Thyroid gland (tissue), 4 donors: Measurements from ENCODE around the gene TBL1XR1. TPM values are rescaled to one million over a fixed set of nuclear protein-coding genes. Genes with fewer than 3 reads are reported as not detected.

Source experiments
- DNase-seq, 2 donors: peaks; one replicate each; pipeline ENCODE4 v3.0.0-alpha.2; 2019
- H3K27ac ChIP-seq, 3 donors: fragments of 200-600 bp; sonication (generic); 1 replicate in 2 of 3; 2 replicates in 1 of 3; pipeline ENCODE4 v1.5.1; 2016 to 2019; ENCODE audit warnings: mild to moderate bottlenecking in 1 of 3, moderate library complexity in 1 of 3
- H3K27me3 ChIP-seq: fragments of 200-600 bp; sonication (generic); one replicate; pipeline ENCODE4 v1.5.1; 2019
- H3K36me3 ChIP-seq, 2 donors: fragments of 200-600 bp; sonication (generic); one replicate each; pipeline ENCODE4 v1.5.1; 2016 to 2019
- H3K4me1 ChIP-seq, 2 donors: fragments of 200-600 bp; sonication (generic); one replicate each; pipeline ENCODE4 v1.5.1; 2017 to 2019
- H3K4me3 ChIP-seq, 3 donors: fragments of 200-600 bp; sonication (generic); replicated peaks in 1 of 3; 1 replicate in 2 of 3; 2 replicates in 1 of 3; pipeline ENCODE4 v1.5.1; 2016; ENCODE audit warnings: mild to moderate bottlenecking in 1 of 3
- H3K9me3 ChIP-seq: fragments of 200-600 bp; sonication (generic); one replicate; pipeline ENCODE4 v1.5.1; 2017
- CTCF ChIP-seq, 6 experiments: fragments of 200-600 bp in 3 of 6; fragments of 450-650 bp in 3 of 6; sonication (generic) in 3 of 6; IDR thresholded peaks; one replicate each; pipeline ENCODE4 v1.5.1; 2016 to 2019; ENCODE audit warnings: antibody characterized with exemption in 6 of 6, mild to moderate bottlenecking in 2 of 6, inconsistent platforms in 1 of 6, moderate library complexity in 1 of 6
- POLR2A ChIP-seq, 2 donors: fragments of 450-650 bp; IDR thresholded peaks; one replicate each; pipeline ENCODE4 v1.6.1; 2017; ENCODE audit warnings: antibody characterized with exemption in 2 of 2, mild to moderate bottlenecking in 2 of 2, moderate library complexity in 1 of 2
- WGBS, 2 donors: methylation state at CpG; one replicate each; pipeline ENCODE4 v1.1.5; 2017; 5-methylcytosine and 5-hydroxymethylcytosine counted together
- intact Hi-C: fragments of 100-400 bp; cut with DNase I; formaldehyde crosslinking; loops from one replicate; pipeline ENCODE4 v1.15.1; 2023
- total RNA-seq, 4 donors: library from RNA; depleted of rRNA; stranded (reverse); fragments of >200 nt; gene quantifications; one replicate each; pipeline ENCODE4 v1.2.3, GENCODE V29; 2016

The TBL1XR1 gene
- total RNA-seq, 4 donors from 2014 or later = 164 to 239 (median 195) TPM

GRCh38 chr3:177079684-177080083 is 117.6 kb downstream of the TBL1XR1 start:
- TF ChIP-seq POLR2A (IDR thresholded peaks at IDR 0.05) = no peak
- TF ChIP-seq CTCF (IDR thresholded peaks at IDR 0.05) = no peak
- 95 to 98% methylated on average over 1 of the region's 1 CpG for WGBS, 2 donors
- intact Hi-C loops = loop anchor here (10.0 kb wide), 1 partner anchor 85 kb away; no protein-coding TSS in a partner anchor

GRCh38 chr3:177071496-177072156 is 125.7 kb downstream of the TBL1XR1 start:
- Histone ChIP-seq H3K27me3 (no peaks in the 10 kb centered on the region), H3K36me3 (no peaks in the 10 kb centered on the region), H3K27ac (no peak overlapping the region), H3K4me3 (no peak overlapping the region), H3K9me3 (no peaks in the 10 kb centered on the region), H3K4me1 (peaks cover 0 to 43% of the 10 kb centered on the region in 2 donors)
- no peak for DNase-seq
- WGBS, 2 donors = 89 to 93% methylated on average over 4 of the region's 4 CpGs
- intact Hi-C loops = loop anchor here (10.0 kb wide), 1 partner anchor 93 kb away; no protein-coding TSS in a partner anchor
- TF ChIP-seq CTCF (IDR thresholded peaks at IDR 0.05) (no peak), POLR2A (IDR thresholded peaks at IDR 0.05) (no peak)

More at GRCh38 chr3:177079684-177080083, 117.6 kb downstream of the TBL1XR1 start:
- H3K9me3 ChIP-seq = no peaks in the 10 kb centered on the region
- H3K36me3 ChIP-seq = no peaks in the 10 kb centered on the region
- H3K4me1 ChIP-seq = peaks cover 0 to 13% of the 10 kb centered on the region in 2 donors
- H3K27me3 ChIP-seq = no peaks in the 10 kb centered on the region
- DNase-seq = no peak
- no peak overlapping the region for H3K27ac ChIP-seq
- H3K4me3 ChIP-seq = no peak overlapping the region

DNA sequence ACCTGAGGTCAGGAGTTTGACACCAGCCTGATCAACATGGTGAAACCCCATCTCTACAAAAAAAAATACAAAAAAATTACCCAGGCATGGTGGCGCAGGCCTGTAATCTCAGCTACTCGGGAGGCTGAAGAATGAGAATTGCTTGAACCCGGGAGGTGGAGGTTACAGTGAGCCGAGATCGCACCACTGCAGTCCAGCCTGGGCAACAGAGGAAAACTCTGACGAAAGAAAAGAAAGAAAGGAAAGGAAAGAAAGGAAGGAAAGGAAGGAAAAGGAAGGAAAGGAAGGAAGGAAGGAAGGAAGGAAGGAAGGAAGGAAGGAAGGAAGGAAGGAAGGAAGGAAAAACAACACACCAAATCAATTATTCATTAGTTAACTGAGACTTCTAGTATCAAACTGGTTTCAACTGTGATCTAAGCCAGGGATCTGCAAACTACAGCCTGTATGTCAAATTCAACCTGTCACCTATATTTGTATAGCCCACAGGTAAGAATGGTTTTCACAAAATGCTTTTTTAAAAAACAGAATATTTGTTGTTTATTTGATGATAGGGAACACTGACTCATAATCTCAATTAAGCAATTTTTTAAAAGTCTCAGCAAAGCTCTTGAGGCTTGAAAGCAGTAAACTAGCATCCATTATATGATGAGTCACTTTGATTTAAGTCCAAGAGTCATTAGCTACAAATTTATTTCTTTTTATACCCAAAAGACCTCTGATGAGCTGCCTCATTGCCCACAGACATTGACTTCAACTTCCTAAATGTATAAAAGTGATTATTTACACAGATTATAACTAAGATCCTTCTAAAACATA is 127.6 kb downstream of the TBL1XR1 start:
- intact Hi-C loops = loop anchor here (10.0 kb wide), 1 partner anchor 95 kb away; no protein-coding TSS in a partner anchor
- 94 to 96% methylated on average over 6 of the region's 6 CpGs for WGBS, 2 donors
- no peak for DNase-seq
- no peak for TF ChIP-seq CTCF (IDR thresholded peaks at IDR 0.05)
- no peak for TF ChIP-seq POLR2A (IDR thresholded peaks at IDR 0.05)
- Histone ChIP-seq H3K4me3 (no peak overlapping the region), H3K36me3 (no peaks in the 10 kb centered on the region), H3K9me3 (no peaks in the 10 kb centered on the region), H3K4me1 (peaks cover 0 to 43% of the 10 kb centered on the region in 2 donors), H3K27me3 (no peaks in the 10 kb centered on the region), H3K27ac (no peak overlapping the region)

DNA sequence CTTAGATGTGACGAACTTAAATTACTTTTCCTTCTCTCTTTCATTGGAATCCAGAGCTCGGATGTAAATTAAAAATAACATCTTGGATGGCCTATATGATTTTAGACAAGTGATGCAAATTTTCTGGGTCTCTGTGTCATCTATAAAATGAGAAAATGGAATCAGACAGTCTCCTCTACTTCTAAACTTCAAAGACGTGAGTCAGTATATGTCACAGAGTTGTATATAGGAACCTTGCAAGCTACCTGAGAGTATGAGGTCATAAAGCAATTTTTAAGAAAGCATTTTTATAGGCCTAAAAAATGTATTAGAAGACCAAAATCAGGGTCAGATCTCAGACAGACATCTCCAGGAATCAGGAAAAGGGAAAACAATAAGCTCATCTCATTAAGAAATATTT is 128.3 kb downstream of the TBL1XR1 start:
- no peaks in the 10 kb centered on the region for H3K27me3 ChIP-seq
- H3K27ac ChIP-seq = no peak overlapping the region
- 95 to 98% methylated on average over 3 of the region's 3 CpGs for WGBS, 2 donors
- no peaks in the 10 kb centered on the region for H3K9me3 ChIP-seq
- no peak for DNase-seq
- TF ChIP-seq POLR2A (IDR thresholded peaks at IDR 0.05) (no peak), CTCF (IDR thresholded peaks at IDR 0.05) (no peak)
- no peak overlapping the region for H3K4me3 ChIP-seq
- peaks cover 2 to 43% of the 10 kb centered on the region in 2 donors for H3K4me1 ChIP-seq
- H3K36me3 ChIP-seq = no peaks in the 10 kb centered on the region
- intact Hi-C loops = no loop called here

DNA sequence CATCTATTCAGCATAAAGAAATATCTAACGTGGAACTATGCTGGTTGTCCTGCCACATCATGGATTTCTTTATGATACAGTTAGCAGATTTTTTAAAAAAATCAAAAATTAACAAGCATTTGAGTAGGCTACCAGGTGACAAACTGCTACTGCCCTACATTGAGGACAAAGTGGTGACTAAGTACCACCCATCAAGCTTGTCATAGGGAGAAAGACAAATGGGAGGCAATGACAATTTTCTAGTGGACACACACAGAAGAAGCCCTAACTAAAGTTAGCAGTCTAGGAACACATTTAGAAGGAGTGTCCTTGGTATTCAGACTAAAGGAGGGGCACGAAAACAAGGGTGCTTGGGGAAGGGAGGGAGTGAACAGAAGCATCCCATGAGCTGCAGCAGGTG is 131.2 kb downstream of the TBL1XR1 start:
- Histone ChIP-seq H3K4me1 (peaks cover 13 to 45% of the 10 kb centered on the region in 2 donors), H3K9me3 (no peaks in the 10 kb centered on the region), H3K27me3 (no peaks in the 10 kb centered on the region), H3K27ac (no peak overlapping the region), H3K4me3 (no peak overlapping the region), H3K36me3 (no peaks in the 10 kb centered on the region)
- TF ChIP-seq POLR2A (IDR thresholded peaks at IDR 0.05) (no peak), CTCF (IDR thresholded peaks at IDR 0.05) (no peak)
- WGBS, 2 donors = 92 to 94% methylated on average over 2 of the region's 2 CpGs
- no peak for DNase-seq
- intact Hi-C loops = no loop called here
